HepG2 (cell line): ENCODE data around the gene SLC7A11. TPM values are rescaled to one million over a fixed set of nuclear protein-coding genes. Genes with fewer than 3 reads are reported as not detected.

Source experiments
- ATAC-seq: fragments of 200-7000 bp; cut with Tn5 transposase; 3 replicates; pipeline ENCODE4 v1.9.1; 2020; ENCODE audit warnings: mild to moderate bottlenecking, moderate library complexity
- BruUV-seq: library from RNA; stranded (reverse); fragments of 400-500 nt; replicated peaks from 2 replicates; lab custom pipeline; 2021; lab: Mats Ljungman, UMichigan
- CTCF ChIA-PET: fragments of 300-600 bp; formaldehyde crosslinking; extraction: SDS; loops from one replicate; lab custom pipeline; 2021; ENCODE audit warnings: low total read pairs, inconsistent platforms, low intra/inter-chr PET ratio; lab: Yijun Ruan, JAX
- POLR2A ChIA-PET: fragments of 350-600 bp; sonication (Branson Sonifier 250); formaldehyde crosslinking; loops from one replicate; lab custom pipeline; 2020; ENCODE audit warnings: antibody characterized with exemption, inconsistent platforms; lab: Yijun Ruan, JAX
- DNase-seq: peaks from one replicate; pipeline ENCODE4 v3.0.0-alpha.2; 2015; ENCODE audit warnings: low spot score
- FAIRE-seq: peaks from 3 replicates; lab custom pipeline; 2011; peaks lifted over from hg19 to GRCh38; lab: Jason Lieb, UNC
- H2AFZ ChIP-seq: one replicate; pipeline ENCODE4 v1.6.1; 2011; ENCODE audit warnings: low read length, inconsistent platforms
- H3K27ac ChIP-seq: fragments of 300-600 bp; 3 replicates; pipeline ENCODE4 v1.8.0; 2011; ENCODE audit warnings: mixed run types, mild to moderate bottlenecking, mixed read lengths, low read length, inconsistent platforms; ENCODE audit not compliant: insufficient read depth; ENCODE audit errors: extremely low read length
- H3K27me3 ChIP-seq, 2 experiments: fragments of 200-600 bp in 1 of 2; 2 replicates in 1 of 2; 3 replicates in 1 of 2; pipeline versions ENCODE4 v1.6.0 to v1.8.0; 2011; ENCODE audit warnings: low read length in 2 of 2, mild to moderate bottlenecking in 2 of 2, moderate library complexity in 2 of 2, inconsistent platforms in 1 of 2; ENCODE audit not compliant: insufficient read depth in 2 of 2, control insufficient read depth in 1 of 2
- H3K36me3 ChIP-seq, 2 experiments: fragments of 200-600 bp in 1 of 2; replicated peaks in 1 of 2; 2 replicates in 1 of 2; 3 replicates in 1 of 2; pipeline versions ENCODE4 v1.5.1 to v1.8.0; 2011; ENCODE audit warnings: low read length in 2 of 2, inconsistent platforms in 1 of 2; ENCODE audit not compliant: insufficient read depth in 2 of 2, control insufficient read depth in 1 of 2
- H3K4me1 ChIP-seq: 2 replicates; pipeline ENCODE4 v1.5.1; 2012; ENCODE audit warnings: low read length, inconsistent platforms; ENCODE audit not compliant: insufficient read depth
- H3K4me2 ChIP-seq: 2 replicates; pipeline ENCODE4 v1.6.0; 2011; ENCODE audit warnings: low read depth, low read length, inconsistent platforms
- H3K4me3 ChIP-seq, 3 experiments: fragments of 200-600 bp in 1 of 3; sonication (generic), shearing (Covaris generic) in 1 of 3; replicated peaks in 1 of 3; 2 replicates each; pipeline ENCODE4 v1.5.1; 2011 to 2016; ENCODE audit warnings: low read length in 3 of 3, inconsistent platforms in 2 of 3, low read depth in 2 of 3, mild to moderate bottlenecking in 2 of 3, control low read depth in 1 of 3, mixed read lengths in 1 of 3; ENCODE audit not compliant: insufficient read depth in 1 of 3
- H3K79me2 ChIP-seq: one replicate; pipeline ENCODE4 v1.6.1; 2011; ENCODE audit warnings: low read length, inconsistent platforms; ENCODE audit not compliant: insufficient read depth
- H3K9ac ChIP-seq: 2 replicates; pipeline ENCODE4 v1.6.0; 2011; ENCODE audit warnings: mild to moderate bottlenecking, low read depth, low read length, inconsistent platforms; ENCODE audit not compliant: insufficient read depth
- H3K9me3 ChIP-seq: 2 replicates; pipeline ENCODE4 v1.5.1; 2012; ENCODE audit warnings: mild to moderate bottlenecking, low read length
- H4K20me1 ChIP-seq: 2 replicates; pipeline ENCODE4 v1.6.0; 2011; ENCODE audit warnings: inconsistent platforms, mild to moderate bottlenecking, low read length, moderate library complexity; ENCODE audit not compliant: insufficient read depth
- HMG20B ChIP-seq: conservative IDR thresholded peaks from 2 replicates; pipeline ENCODE4 v1.6.1; 2016; ENCODE audit warnings: missing genetic modification reagents, missing compliant biosample characterization
- MAZ ChIP-seq, 2 experiments: sonication (generic) in 1 of 2; formaldehyde crosslinking in 1 of 2; IDR thresholded peaks; 2 replicates each; pipeline versions ENCODE4 v1.5.0 to v1.6.1; 2012 to 2020; ENCODE audit warnings: low read depth in 2 of 2, mild to moderate bottlenecking in 2 of 2, borderline replicate concordance in 1 of 2, improper control_type of control experiment in 1 of 2, low read length in 1 of 2, missing genetic modification reagents in 1 of 2, moderate library complexity in 1 of 2
- MEIS2 ChIP-seq: sonication (generic); formaldehyde crosslinking; IDR thresholded peaks from 2 replicates; pipeline ENCODE4 v1.9.0; 2021; ENCODE audit warnings: mild to moderate bottlenecking, missing genetic modification reagents
- NFE2 ChIP-seq: sonication (generic); formaldehyde crosslinking; IDR thresholded peaks from 2 replicates; pipeline ENCODE4 v1.4.0; 2020; ENCODE audit warnings: missing genetic modification reagents
- SMAD9 ChIP-seq: sonication (generic); formaldehyde crosslinking; IDR thresholded peaks from 2 replicates; pipeline ENCODE4 v1.5.1; 2020; ENCODE audit warnings: mild to moderate bottlenecking, missing genetic modification reagents
- WGBS: methylation state at CpG from one replicate; pipeline ENCODE4 v1.1.6; 2017; ENCODE audit warnings: low lambda C conversion rate; 5-methylcytosine and 5-hydroxymethylcytosine counted together
- in situ Hi-C: cut with HindIII; loops from 2 replicates; pipeline ENCODE4 v1.10.0; 2017; ENCODE audit warnings: low pct_unique_long_range_greater_than_20kb; ENCODE audit not compliant: extremely low pct_ligation_motif_present
- intact Hi-C: fragments of 100-400 bp; cut with micrococcal nuclease; formaldehyde crosslinking; loops from one replicate; pipeline ENCODE4 v1.10.0; 2022; ENCODE audit not compliant: unreplicated experiment
- polyA plus RNA-seq, 8 experiments: library from polyadenylated mRNA; depleted of rRNA in 3 of 8; stranded (reverse) in 7 of 8; unstranded in 1 of 8; fragments of >200 nt; fragmentation: Illumina TruSeq in 4 of 8; extraction: Trizol in 4 of 8; gene quantifications; 2 replicates each; pipeline versions ENCODE4 v1.2.1 to v1.2.3, GENCODE V29; 2011 to 2016; ENCODE audit warnings: low read depth in 4 of 8, missing spikeins in 1 of 8, mixed read lengths in 1 of 8; ENCODE audit not compliant: insufficient read depth in 1 of 8
- total RNA-seq, 5 experiments: library from RNA; depleted of rRNA; stranded (reverse); fragments of >200 nt; fragmentation: Illumina TruSeq; extraction: Trizol; gene quantifications; 2 replicates each; pipeline ENCODE4 v1.2.3, GENCODE V29; 2016; ENCODE audit warnings: low read depth in 1 of 5
- TF ChIP-seq, protein P1 (sequence below): sonication (generic); formaldehyde crosslinking; IDR thresholded peaks from 2 replicates; pipeline ENCODE4 v1.4.0; 2020; ENCODE audit warnings: missing genetic modification reagents

The SLC7A11 gene
- total and polyA plus RNA-seq, 2 of the 13 experiments (the other 11 are each of a cell fraction or from before 2014, with no cell fraction given), result 15.7 to 17.5 TPM

GRCh38 chr4:138242076-138242833, at the start of gene SLC7A11 (continued):
- TF ChIP-seq MAZ (IDR thresholded peaks at IDR 0.05; ENCODE audit: borderline replicate concordance, low read depth, low read length) (no peak), MAZ (CRISPR knock-in tag; IDR thresholded peaks at IDR 0.05; ENCODE audit: low read depth) (0 out of 2 replicates have a peak, but pooled peaks have one; percentile 17), NFE2 (CRISPR knock-in tag) (0 out of 2 replicates have a peak, but pooled peaks have one; percentile 72), HMG20B (CRISPR knock-in tag) (no peak), MEIS2 (CRISPR knock-in tag) (no peak; the same call in 1 of the 2 replicates)
- TF ChIP-seq, protein P1, sequence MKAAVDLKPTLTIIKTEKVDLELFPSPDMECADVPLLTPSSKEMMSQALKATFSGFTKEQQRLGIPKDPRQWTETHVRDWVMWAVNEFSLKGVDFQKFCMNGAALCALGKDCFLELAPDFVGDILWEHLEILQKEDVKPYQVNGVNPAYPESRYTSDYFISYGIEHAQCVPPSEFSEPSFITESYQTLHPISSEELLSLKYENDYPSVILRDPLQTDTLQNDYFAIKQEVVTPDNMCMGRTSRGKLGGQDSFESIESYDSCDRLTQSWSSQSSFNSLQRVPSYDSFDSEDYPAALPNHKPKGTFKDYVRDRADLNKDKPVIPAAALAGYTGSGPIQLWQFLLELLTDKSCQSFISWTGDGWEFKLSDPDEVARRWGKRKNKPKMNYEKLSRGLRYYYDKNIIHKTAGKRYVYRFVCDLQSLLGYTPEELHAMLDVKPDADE (CRISPR knock-in tag), result no peak

- H3K27ac ChIP-seq, result no peak overlapping the region
- 30% methylated on average over 3 of the region's 3 CpGs for WGBS
- in situ Hi-C loops (no loop called here), intact Hi-C loops (no loop called here)
- no peak for DNase-seq
- no peaks in the 10 kb centered on the region for H3K4me1 ChIP-seq
- no peak overlapping the region for H3K4me3 ChIP-seq
- no peaks in the 10 kb centered on the region for H3K27me3 ChIP-seq
- no peaks in the 10 kb centered on the region for H3K36me3 ChIP-seq
- no peak overlapping the region for H2AFZ ChIP-seq
- H4K20me1 ChIP-seq, result no peaks in the 10 kb centered on the region
- CTCF ChIA-PET, result no interaction called here
- H3K79me2 ChIP-seq, result no peaks in the 10 kb centered on the region
- no peaks in the 10 kb centered on the region for H3K9me3 ChIP-seq
- no peak for TF ChIP-seq SMAD9
- H3K4me2 ChIP-seq, result no peak overlapping the region
- no peak for FAIRE-seq
- POLR2A ChIA-PET, result no interaction called here
- BruUV-seq, result no TSS peak
- no peak for ATAC-seq
- no peak overlapping the region for H3K9ac ChIP-seq
These were observed 49.3 kb upstream of the SLC7A11 start for GRCh38 chr4:138291431-138291830.
